Measurements from ENCODE around the gene ADTRP.

ADTRP gene

DNA sequence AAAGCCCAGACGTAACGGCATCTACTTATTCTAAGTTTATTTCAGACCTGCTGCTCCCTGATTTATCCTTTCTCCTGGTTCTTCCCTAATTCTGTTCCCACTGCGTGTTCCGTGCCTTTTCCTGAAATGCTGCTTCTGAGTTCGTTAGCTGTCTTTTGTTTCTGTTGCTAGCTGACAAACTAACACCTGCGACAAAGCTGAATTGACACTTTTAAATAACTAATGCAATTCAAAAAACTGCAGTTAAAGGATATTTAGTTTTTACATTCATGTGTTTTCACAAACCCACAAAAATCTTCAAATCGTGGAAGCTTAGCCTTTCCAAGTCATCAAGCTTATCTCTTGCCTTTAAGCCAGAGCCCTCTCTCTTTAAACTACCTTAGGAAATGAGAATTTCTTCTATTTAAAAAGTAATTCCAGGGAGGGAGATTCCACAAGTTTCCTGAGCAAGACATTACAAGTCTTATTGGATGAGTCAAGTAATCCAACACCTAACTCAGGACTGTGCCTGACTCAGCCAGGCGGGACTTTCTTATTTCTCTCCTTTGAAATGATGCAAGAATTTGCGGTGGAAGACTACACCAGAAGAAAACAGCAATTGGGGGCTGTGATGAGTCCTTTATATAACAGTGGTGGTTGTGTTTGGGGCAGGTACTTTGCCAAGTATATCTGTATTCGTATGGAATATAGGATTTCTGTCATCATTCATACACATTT is 6.3 kb downstream of the ADTRP start:
- DNase-seq (ENCODE audit: low spot score): peak; percentile 28

DNA sequence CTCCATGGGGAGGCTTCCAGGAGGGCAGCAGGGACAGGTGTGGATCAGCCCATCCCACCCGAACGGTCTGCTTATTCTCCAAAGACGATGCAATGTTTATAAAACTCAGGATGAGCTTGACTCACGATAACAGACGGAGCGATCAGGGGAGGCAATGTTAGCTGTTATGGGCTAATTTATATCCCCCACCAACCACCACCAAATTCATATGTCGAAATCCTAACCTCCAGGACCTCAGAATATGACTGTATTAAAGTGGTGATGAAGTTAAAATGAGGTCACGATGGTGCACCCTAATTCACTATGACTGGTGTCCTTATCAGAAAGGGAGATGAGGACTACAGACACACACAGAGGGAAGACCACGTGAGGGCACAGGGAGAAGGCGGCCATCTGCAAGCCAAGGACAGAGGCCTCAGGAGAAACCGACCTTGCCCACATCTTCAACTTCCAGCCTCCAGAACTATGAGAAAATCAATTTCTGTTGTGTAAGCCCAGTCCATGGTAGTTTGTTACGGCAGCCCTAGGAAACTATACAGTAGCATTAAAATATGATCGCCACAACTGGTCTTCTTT is 7.0 kb downstream of the ADTRP start:
- DNase-seq (ENCODE audit: low spot score): no peak

DNA sequence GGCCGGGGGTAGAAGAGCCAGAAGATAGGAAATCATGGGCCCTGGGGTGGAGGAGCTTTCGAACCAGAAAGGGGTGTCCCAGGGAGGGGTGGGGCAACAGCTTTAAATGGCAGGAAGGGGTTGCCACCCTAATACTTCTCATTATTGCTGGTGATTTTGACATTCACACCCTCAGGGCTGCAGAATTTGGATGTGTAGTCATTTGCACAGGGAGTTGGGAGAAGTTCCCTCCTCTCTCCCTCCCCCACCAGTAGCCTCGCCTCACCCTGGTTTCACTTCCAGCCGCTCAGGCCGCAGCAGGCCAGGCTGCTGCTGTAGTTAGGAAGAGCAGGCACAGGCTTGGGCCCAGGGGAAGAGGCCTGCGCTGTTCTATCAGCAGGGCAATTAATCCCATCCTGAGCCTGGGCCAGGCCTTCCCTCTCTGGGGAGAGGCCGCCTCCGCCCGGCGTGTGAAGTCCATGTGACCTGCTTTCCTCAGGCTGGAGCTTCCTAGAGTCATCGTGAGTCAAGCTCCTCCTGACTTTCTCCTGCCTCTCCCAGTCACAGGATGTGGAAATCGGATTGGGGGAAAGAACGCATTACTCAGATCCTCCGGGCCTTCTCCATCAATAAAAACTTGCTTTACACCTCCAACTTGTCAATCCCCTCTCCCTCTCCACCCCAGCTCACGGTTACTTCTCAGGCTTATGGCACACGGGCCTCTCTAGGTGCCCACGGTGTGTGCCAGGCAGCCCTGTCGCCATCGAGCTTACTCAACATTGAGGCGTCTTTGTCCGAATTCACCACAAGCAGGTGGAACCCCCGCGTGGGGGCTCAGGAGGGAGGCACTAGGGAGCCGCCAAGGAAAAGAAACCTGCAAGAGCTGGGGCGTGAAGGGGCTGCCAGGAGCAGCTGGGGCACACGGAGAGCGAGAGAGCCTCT is 7.8 kb downstream of the ADTRP start:
- DNase-seq (ENCODE audit: low spot score): peak; percentile 39

DNA sequence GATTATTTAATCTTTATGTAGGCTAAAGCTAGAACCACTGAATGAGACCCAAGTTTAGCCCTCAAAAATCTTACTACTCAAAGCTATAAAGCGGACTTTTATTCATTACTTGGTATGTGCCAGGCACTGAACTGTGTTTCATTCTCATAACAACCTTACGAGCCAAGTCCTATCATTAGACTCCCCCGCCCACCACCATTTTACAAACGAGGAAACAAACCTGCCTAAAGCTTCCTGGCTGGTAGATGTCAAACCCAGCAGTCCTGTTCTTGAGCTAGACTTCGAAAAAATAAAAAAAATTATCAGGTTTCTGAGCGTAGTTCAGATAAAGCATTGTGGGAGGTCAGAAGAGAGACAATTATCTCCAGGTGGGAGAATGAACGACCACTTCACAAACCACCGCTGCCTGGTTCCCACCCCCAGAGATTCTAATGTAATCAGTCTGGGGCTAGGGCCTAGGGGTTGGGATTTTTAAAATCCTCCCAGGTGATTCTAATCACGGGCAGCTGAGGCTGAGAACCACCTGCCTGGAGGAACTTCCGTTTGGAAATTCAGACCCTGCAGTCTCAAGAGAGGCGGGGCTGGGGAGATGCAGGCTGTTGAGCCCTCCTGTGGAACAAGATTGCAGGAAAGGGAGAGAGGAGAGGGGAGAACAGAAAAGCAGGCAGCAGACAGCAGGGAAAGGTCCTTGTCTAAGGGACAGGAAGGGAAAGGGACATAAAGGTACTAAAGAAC is 8.6 kb downstream of the ADTRP start:
- peak; percentile 56 for DNase-seq (ENCODE audit: low spot score)

DNA sequence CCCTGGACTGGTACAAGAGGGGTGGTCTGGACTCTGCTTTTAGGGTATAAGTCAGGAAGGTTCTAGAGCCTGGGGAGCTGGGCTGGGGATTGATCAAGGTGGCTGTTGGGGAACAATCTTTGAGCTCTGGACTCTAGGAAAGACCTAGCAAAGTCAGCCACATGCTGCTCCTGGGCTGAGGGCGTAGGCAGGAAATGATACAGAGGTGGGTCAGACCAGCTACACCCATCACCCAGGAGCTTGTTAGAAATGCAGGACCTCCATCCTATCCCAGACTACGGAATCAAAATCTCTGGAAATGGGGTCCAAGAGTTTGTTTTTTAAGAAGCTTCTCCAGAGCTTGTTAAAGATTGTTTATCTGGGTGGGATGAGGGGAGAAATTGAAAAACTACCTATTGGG is 9.4 kb downstream of the ADTRP start:
- DNase-seq (ENCODE audit: low spot score): no peak

DNA sequence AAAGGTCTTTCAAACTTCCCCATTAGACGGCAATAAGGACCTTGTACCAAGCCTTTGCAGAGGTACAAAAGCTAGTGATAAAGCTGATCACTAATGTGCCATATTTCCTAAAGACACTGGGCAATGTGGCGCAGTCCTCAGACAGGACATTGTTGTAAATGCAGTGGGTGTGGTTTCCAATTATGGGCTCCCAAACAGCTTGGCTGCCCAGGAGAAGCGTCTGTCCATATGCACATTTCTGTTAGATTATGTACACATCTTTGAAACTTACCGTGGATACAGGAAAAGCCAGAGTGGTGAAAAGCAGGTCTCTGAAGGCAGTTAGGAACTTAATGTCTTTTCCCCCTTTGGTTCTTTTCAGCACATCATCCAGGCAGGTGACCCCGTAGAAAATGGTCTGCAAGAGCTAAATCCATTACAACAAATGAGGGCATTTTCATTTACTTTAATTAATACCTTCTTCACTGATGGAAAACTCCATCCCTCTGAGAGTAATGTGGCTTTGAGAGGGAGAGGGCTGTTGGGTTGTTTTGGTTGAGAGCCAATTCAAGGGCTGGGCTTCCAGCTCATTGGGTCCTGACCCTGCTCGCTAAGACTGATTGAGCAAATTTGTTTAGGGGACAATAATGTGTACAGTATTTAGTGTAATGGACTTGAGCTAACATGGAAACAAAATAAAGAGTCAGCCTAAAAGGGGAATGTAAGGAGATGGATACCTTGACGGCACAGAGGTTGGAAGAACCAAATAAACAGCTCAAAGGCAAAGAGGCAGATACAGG is 10.4 kb downstream of the ADTRP start:
- no peak for DNase-seq (ENCODE audit: low spot score)

DNA sequence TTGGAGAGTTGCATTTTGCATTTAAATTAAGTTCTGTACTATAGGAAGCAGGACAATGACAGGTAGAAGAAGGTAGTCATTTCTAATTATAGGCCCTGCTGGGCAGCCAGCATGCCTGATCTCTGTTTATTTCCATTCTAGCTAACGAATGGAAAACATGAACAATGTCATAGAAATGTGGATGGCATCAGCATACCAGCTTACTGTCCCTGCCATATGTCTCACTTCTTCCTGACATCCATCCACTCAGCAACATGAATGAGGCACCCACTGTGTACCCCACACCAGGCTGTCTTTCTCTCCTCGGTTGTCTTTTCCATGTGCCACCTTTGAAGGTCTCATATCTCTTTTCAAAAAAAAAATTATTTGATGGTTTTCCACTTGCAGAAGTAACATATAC is 11.1 kb downstream of the ADTRP start:
- no peak for DNase-seq (ENCODE audit: low spot score)

DNA sequence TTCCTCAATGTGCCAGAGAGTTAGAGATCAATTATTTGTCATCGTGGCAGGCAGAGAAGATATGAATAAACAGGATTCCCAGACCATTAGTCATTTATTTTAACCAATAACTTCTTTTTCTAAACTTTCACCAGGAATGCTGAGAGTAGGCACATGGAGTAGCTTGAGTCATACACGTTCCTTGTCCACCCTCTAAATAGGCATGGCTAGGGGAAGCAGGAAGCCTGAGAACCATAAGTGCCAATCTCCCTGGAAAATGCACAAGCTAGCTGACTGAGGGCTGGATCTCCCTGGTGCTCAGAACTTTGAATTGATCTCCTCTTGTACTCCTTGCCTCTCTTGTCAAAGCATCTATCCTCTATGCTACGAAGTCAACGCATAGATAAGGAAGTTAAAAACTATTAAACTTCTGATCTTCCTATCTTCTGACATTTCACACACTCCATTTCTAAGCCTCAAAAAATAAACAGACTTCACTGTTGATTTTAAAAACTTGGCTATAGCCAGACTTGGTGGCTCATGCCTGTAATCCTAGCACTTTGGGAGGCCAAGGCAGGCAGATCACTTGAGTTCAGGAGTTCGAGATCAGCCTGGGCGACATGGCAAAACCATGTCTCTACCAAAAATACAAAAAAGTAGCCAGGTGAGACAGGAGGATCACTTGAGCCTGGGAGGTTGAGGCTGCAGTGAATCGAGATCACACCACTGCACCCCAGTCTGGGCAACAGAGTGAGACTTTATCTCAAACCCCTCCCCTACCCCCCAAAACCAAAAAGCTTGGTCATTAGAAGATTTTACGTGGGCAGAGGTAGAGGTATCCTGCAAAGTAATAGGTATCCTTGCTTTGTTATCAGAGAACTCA is 11.8 kb downstream of the ADTRP start:
- DNase-seq (ENCODE audit: low spot score): no peak

DNA sequence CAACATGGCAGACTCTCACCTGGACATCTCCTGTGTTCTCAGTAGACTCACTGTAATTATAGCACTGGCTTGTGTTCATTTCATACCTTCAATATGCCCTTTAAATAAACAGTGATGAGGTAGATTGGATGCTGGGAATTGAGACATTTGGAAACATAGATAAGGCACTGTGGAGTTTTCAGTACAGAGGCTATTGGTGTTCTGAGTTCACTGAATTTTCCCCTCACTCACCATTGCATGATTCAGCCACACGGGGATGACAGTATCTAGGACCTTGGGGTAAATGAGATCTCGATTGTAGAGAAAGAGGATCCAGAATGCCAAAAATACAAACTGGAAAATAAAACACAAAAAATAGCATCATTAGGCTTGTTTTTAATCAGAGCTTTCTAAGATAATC is 12.6 kb downstream of the ADTRP start:
- DNase-seq (ENCODE audit: low spot score): no peak

DNA sequence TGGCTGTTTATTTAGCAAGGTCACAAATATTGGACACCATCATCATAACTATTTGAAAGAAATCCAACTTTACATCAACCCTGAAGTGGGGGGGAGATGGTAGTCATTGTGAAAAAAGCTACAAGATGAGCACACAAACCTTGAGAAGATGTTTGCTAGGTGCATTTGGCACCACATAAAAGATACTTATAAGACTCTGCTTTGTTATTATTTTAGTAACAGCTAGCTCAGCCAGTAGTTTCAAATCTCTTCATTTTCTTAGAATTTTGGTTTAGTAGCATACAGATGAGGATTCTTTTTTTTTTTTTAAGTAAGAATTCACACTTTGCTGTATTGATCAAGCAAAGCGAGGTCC is 14.4 kb downstream of the ADTRP start:
- DNase-seq (ENCODE audit: low spot score): no peak

DNA sequence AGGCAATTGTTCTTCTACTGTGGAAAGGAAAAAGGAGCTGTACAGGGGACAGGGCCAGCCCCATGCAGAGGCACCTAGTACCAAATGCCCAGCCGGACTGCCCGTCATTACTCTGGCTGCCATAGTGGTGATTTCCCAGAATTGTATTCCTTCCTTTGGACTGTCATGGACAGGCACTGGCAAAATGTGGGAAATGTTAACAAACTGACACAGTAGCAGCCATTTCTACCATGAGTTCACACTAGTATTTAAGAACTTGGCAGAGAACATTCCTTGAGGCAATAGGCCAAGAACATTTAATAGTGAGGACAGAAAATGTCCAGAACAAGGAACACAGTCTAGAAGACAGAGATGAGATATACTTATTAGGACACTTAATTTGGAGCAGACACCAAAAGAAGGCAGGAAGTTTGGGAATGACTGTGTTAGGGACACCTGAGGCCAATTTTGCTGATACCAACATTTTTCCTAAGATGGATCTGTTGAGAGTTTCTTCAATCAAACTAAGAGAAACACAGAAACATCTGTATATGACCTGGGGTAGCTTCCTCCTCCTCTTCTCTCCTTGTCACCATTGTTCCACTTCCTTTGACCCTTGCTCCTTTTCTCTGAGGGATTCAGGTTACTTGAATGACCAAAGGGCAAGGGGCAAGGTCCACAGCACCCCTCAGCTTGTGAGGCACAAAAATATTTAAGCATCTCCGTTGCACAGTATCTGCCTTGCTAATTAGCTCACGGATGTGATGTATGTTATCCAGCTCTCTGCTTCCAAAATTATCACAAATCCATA is 14.9 kb downstream of the ADTRP start:
- no peak for DNase-seq (ENCODE audit: low spot score)

DNA sequence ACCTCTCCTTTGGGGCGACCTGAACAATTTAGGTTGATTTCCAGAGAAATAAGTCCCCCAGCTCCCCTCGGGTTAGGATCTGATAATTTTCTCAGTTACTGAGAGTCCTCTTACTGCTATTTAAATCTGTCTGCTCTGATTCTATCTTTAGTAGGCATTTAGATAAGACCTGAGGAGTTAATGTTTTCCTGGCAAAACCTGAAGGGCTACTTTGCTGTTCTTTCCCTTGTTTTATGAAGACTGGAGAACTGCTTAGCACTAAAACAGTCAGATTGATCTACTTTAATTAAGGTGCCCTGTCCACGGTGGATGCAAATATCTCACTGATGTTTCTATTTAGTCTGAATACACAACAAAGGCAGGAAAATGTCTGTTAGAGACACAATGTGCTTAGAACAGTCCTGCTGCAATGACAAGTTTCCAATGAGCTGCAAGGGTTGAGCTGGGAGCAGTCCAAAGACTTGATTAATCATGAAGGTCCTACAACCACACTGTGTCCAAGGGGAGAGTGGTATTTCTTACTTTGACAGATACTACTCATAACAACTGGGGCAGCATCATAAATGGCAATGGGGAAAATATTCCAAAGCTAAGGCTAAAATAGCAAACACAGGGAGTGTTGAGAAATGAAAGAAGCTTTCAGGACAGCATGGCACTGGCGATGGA is 15.7 kb downstream of the ADTRP start:
- no peak for DNase-seq (ENCODE audit: low spot score)

DNA sequence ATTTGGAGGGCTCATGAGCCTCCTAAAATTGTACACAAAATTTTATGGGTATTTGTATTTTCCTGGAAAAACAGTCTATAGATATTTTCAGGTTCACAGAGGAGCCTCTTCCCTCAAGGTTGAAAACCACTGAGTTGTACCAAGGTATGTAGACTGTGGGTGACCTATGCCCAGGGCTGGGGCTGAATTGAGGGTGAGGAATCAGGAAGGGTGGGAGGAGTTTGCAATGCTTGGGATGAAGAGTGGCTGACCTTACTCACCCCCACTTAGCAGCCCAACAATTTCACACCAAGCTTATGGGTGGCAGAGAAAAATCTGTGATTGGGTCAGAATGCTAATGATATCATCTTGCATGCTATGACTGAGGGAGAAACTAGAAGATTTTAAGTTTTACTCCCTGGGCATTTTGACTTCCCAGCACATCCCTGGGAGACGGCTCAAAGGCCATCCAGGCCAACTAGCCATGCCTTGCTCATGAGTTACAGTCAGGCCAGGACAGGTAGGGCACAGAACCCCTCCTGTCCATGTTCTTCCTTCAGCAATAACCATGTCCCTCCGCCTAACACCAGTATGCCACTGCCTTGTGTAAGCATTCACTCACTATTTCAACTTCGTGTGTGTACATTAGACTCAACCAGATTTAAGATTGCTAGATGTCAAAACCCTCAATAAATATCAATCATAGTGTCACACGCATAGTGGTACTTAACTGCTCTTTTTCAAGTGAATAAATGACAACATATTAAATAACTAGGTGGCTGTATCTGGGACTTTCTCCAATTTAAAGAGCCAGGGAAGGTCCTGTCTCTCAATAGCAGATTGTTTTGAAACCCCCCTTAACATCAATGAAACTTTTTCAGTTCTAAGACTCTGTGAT is 16.6 kb downstream of the ADTRP start:
- no peak for DNase-seq (ENCODE audit: low spot score)

DNA sequence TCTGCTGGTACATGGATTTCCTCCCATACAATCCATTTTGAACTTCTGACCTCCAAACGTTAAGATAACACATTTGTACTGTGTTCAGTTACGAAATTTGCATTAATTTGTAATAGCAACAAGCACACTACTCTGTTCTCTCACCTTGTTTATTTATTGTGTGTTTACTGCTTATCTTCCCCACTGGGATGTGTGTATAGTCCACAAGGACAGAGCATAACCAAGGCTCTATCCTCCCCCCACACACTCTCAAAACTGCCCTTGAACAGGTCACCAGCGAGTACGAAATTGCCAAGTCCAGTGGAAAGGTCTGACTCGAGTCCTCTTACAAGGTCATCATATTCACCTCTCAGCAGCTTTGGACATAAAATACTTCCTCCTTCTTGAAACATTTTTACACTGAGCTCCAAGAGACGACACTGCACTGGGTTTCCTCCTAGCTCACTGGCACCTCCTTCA is 18.6 kb downstream of the ADTRP start:
- no peak for DNase-seq (ENCODE audit: low spot score)

DNA sequence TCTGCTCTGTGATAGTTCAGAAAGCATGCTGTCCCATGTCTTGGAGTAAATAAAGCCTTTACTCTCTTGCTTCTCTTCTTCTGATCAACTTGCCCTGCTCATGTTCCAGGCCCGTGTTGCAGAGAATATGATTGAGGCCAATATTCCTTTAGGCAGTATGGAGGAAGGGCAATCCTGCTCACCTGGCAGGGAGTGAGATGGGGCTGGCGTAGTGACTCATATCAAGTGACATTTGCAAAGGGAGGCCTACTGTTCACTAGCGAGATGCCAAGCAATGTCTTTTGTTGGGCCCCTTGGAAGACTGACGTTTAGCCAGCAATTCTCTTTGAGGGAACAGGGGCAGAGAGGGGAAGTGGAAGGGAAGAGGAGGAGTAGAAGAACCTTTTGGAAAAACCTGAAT is 19.7 kb downstream of the ADTRP start:
- no peak for DNase-seq (ENCODE audit: low spot score)

DNA sequence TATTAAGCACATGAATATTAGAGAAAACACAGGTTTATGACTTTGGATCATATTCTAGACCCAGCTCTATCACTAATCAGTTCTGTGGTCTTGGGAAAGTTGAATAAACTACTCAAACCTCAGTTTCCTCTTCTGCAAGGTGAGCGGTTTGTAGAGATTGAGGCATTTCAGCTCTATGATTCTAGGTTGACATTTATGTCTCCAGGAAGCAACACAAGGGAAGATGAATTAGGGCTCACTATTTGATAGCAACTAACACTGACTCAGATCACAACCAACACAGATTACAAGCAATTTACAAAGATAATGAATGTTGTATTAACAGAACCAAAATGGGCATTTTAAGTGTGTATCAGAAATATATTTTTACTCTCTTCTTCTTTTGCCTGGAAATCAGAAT is 21.9 kb downstream of the ADTRP start:
- no peak for DNase-seq (ENCODE audit: low spot score)

DNA sequence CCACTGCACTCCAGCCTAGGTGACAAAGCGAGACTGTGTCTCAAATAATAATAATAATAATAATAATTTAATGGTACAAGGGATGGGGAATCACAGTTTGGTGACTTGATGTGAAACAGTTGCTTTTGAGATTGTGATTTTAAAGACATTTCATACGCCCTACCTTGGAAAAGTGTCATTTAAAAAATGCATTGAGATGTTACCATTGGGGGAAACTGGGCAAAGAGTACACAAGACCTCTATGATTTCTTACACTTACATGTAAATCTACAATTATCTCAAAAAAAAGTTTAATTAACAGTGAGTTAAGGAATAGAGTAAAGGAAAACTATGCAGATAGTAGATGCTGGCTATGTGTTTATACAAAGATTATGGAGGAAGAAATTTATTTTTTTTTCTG is 22.3 kb downstream of the ADTRP start:
- DNase-seq (ENCODE audit: low spot score): no peak

DNA sequence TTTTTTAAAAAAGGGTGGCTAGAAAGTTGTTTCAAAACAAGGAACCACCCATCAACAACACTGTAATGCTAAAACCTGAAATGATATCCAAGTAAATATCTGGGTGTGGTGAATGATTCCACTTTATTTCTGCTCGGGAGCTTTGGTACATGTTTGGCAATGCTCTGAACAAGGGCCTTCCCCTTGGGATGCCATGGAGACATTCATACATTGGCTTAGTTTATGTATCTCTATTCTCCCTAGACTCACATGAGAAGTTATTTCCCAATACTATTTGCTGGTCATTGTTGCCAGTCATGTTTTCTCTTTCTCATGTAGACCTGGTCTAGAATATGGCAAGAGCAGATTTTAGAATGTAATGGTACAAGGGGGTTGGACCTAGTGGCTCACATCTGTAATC is 22.9 kb downstream of the ADTRP start:
- no peak for DNase-seq (ENCODE audit: low spot score)

Data from iPS-NIHi11 (cell line).